Transverse colon (tissue), 4 donors: ENCODE data around the gene MCCC1.

Experiments
- POLR2A ChIP-seq: fragments of 450-650 bp; IDR thresholded peaks from one replicate; pipeline ENCODE4 v1.6.1; 2016; ENCODE audit warnings: antibody characterized with exemption, mild to moderate bottlenecking, moderate library complexity
- POLR2AphosphoS5 ChIP-seq, 3 donors: sonication (generic); formaldehyde crosslinking; IDR thresholded peaks; one replicate each; pipeline ENCODE4 v1.6.1; 2016; ENCODE audit warnings: antibody characterized with exemption in 3 of 3
- TF ChIP-seq, protein P1 (sequence below), 5 experiments: fragments of 200-600 bp in 3 of 5; fragments of 450-650 bp in 2 of 5; sonication (generic) in 3 of 5; IDR thresholded peaks; 1 replicate in 2 of 5; 2 replicates in 3 of 5; pipeline ENCODE4 v1.5.1; 2016 to 2017; ENCODE audit warnings: antibody characterized with exemption in 5 of 5, inconsistent platforms in 3 of 5, mild to moderate bottlenecking in 2 of 5, moderate library complexity in 1 of 5

DNA sequence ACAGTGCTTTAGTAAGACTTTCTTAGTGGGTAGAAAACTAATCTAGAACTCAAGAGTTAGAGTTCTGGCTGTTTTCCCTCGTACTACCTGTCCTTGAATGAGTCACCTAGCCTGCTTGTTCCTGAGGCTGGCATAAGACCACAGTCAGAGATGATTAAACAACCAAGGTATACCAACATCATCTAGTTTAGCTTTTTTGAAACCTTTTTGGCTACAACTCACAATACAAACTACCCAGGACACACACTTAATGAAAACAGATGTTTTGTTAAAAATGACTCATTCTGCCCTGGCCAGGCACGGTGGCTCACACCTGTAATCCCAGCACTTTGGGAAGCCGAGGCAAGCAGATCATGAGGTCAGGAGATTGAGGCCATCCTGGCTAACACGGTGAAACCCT is 4.6 kb downstream of the MCCC1 start:
- TF ChIP-seq, protein P1, sequence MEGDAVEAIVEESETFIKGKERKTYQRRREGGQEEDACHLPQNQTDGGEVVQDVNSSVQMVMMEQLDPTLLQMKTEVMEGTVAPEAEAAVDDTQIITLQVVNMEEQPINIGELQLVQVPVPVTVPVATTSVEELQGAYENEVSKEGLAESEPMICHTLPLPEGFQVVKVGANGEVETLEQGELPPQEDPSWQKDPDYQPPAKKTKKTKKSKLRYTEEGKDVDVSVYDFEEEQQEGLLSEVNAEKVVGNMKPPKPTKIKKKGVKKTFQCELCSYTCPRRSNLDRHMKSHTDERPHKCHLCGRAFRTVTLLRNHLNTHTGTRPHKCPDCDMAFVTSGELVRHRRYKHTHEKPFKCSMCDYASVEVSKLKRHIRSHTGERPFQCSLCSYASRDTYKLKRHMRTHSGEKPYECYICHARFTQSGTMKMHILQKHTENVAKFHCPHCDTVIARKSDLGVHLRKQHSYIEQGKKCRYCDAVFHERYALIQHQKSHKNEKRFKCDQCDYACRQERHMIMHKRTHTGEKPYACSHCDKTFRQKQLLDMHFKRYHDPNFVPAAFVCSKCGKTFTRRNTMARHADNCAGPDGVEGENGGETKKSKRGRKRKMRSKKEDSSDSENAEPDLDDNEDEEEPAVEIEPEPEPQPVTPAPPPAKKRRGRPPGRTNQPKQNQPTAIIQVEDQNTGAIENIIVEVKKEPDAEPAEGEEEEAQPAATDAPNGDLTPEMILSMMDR (IDR thresholded peaks at IDR 0.05): no peak
- TF ChIP-seq POLR2AphosphoS5 (IDR thresholded peaks at IDR 0.05) (no peak), POLR2A (no peak)
